NCI-H2107 (cell line): ENCODE measurements around the gene SHH.
"Not testable (repeated sequence)": the region's sequence is repeated elsewhere in the genome, so short reads cannot be mapped to it uniquely, and the experiment has no call there.

Experiments
- DNase-seq: peaks from one replicate; lab custom pipeline; 2025; lab: John Stamatoyannopoulos, UW

SHH gene

GRCh38 chr7:155819186-155819585 lies 6.9 kb upstream of the SHH start:
- no peak for DNase-seq

GRCh38 chr7:155818820-155819168 lies 6.5 kb upstream of the SHH start:
- no peak for DNase-seq

GRCh38 chr7:155818154-155818819 lies 6.0 kb upstream of the SHH start:
- no peak for DNase-seq

GRCh38 chr7:155817515-155817914 lies 5.3 kb upstream of the SHH start:
- DNase-seq, result not testable (repeated sequence)

GRCh38 chr7:155816996-155817395 lies 4.7 kb upstream of the SHH start:
- no peak for DNase-seq

GRCh38 chr7:155816192-155816508 lies 3.9 kb upstream of the SHH start:
- DNase-seq, result no peak

- DNase-seq, result no peak
These were observed 3.3 kb upstream of the SHH start for GRCh38 chr7:155815332-155816191.

- DNase-seq, result no peak
These were observed 2.3 kb upstream of the SHH start for GRCh38 chr7:155814316-155815276.

GRCh38 chr7:155813546-155814315 lies 1.5 kb upstream of the SHH start:
- DNase-seq, result no peak

- no peak for DNase-seq
These were observed 862 bp upstream of the SHH start for GRCh38 chr7:155813125-155813524.

GRCh38 chr7:155811560-155811894 lies 736 bp downstream of the SHH start:
- DNase-seq, result no peak

- DNase-seq, result no peak
These were observed 1.3 kb downstream of the SHH start for GRCh38 chr7:155810770-155811559.

- no peak for DNase-seq
These were observed 2.1 kb downstream of the SHH start for GRCh38 chr7:155809947-155810769.

GRCh38 chr7:155809332-155809946 lies 2.8 kb downstream of the SHH start:
- no peak for DNase-seq

GRCh38 chr7:155808549-155809331 lies 3.5 kb downstream of the SHH start:
- DNase-seq, result no peak

- no peak for DNase-seq
These were observed 4.3 kb downstream of the SHH start for GRCh38 chr7:155807789-155808548.

GRCh38 chr7:155807065-155807671 lies 5.1 kb downstream of the SHH start:
- no peak for DNase-seq
